Stomach (tissue), 9 donors: ENCODE results near the gene ANKRD13C. TPM values are rescaled to one million over a fixed set of nuclear protein-coding genes. Genes with fewer than 3 reads are reported as not detected.

Experiments
- DNase-seq, 2 donors: peaks; one replicate each; pipeline versions ENCODE4 v3.0.0 to v3.0.0-alpha.2; 2013 to 2019
- H3K27ac ChIP-seq, 5 donors: fragments of 200-600 bp in 4 of 5; sonication (generic) in 4 of 5; one replicate each; pipeline ENCODE4 v1.5.1; 2013 to 2019; ENCODE audit warnings: mild to moderate bottlenecking in 1 of 5, moderate library complexity in 1 of 5
- H3K27me3 ChIP-seq, 3 donors: fragments of 200-600 bp; sonication (generic); one replicate each; pipeline ENCODE4 v1.5.1; 2017 to 2019; ENCODE audit warnings: mixed run types in 1 of 3
- H3K36me3 ChIP-seq, 4 donors: fragments of 200-600 bp; sonication (generic); 1 replicate in 3 of 4; 2 replicates in 1 of 4; pipeline ENCODE4 v1.5.1; 2016 to 2019
- H3K4me1 ChIP-seq, 4 donors: fragments of 200-600 bp; sonication (generic); one replicate each; pipeline ENCODE4 v1.5.1; 2016 to 2019
- H3K4me3 ChIP-seq, 4 donors: fragments of 200-600 bp; sonication (generic) in 3 of 4; one replicate each; pipeline ENCODE4 v1.5.1; 2016 to 2019; ENCODE audit warnings: mild to moderate bottlenecking in 1 of 4
- H3K9me3 ChIP-seq, 4 donors: fragments of 200-600 bp; sonication (generic); one replicate each; pipeline ENCODE4 v1.5.1; 2016 to 2019
- EP300 ChIP-seq: sonication (generic); formaldehyde crosslinking; IDR thresholded peaks from one replicate; pipeline ENCODE4 v1.6.1; 2017; ENCODE audit warnings: antibody characterized with exemption
- POLR2A ChIP-seq, 4 donors: fragments of 450-650 bp; IDR thresholded peaks; one replicate each; pipeline ENCODE4 v1.6.1; 2016; ENCODE audit warnings: antibody characterized with exemption in 4 of 4, control low read depth in 2 of 4, mild to moderate bottlenecking in 1 of 4, moderate library complexity in 1 of 4
- POLR2AphosphoS5 ChIP-seq, 3 donors: sonication (generic); formaldehyde crosslinking; IDR thresholded peaks; one replicate each; pipeline ENCODE4 v1.6.1; 2016; ENCODE audit warnings: antibody characterized with exemption in 3 of 3
- WGBS, 5 donors: extraction: QIAGEN DNeasy Blood & Tissue Kit in 3 of 5; methylation state at CpG; one replicate each; pipeline versions ENCODE4 v1.1.5 to v1.1.7; 2013 to 2018; 5-methylcytosine and 5-hydroxymethylcytosine counted together
- intact Hi-C: fragments of 100-400 bp; cut with DNase I; formaldehyde crosslinking; loops from one replicate; pipeline ENCODE4 v1.15.1; 2023; ENCODE audit warnings: low total_unique reads
- polyA plus RNA-seq, 3 donors: library from polyadenylated mRNA; stranded (reverse); fragments of 200-250 nt; gene quantifications; one replicate each; pipeline ENCODE4 v1.2.3, GENCODE V29; 2013
- total RNA-seq, 5 donors: library from RNA; depleted of rRNA; stranded (reverse); fragments of >200 nt; gene quantifications; one replicate each; pipeline versions ENCODE4 v1.1.0 to v1.2.3, GENCODE V29; 2014 to 2016
- TF ChIP-seq, protein P1 (sequence below), 7 experiments: fragments of 450-650 bp in 4 of 7; fragments of 200-600 bp in 3 of 7; sonication (generic) in 3 of 7; IDR thresholded peaks; one replicate each; pipeline ENCODE4 v1.5.1; 2016 to 2019; ENCODE audit warnings: antibody characterized with exemption in 7 of 7, control low read depth in 2 of 7, mild to moderate bottlenecking in 1 of 7
- donor health status: healthy with polysubstance abuse.
- donor health status: Bipolar disorder and iron deficiency.
- donor health status: healthy.

ANKRD13C gene
- total and polyA plus RNA-seq, 8 donors, result 6.8 to 135 (median 15.7) TPM

DNA sequence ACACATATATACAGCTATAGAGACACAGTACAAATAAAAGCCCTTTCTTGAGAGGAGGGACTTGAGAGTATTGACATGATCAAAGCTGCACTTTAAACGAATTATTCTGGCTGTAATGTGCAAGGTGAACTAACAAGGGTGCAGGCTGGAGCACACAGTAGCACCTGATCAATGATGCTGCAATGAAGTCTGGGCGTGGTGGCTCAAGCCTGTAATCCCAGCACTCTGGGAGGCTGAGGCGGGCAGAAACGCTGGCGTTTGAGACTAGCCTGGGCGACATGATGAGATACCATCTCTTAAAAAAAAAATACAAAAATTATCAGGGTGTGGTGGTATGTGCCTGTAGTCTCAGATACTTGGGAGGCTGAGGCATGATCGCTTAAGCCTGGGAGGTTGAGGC is 42.5 kb upstream of the ANKRD13C start:
- Histone ChIP-seq H3K27ac (no peak overlapping the region), H3K9me3 (no peaks in the 10 kb centered on the region), H3K27me3 (no peaks in the 10 kb centered on the region), H3K4me3 (no peak overlapping the region), H3K4me1 (no peaks in the 10 kb centered on the region), H3K36me3 (no peaks in the 10 kb centered on the region)
- no peak for DNase-seq
- intact Hi-C loops, result no loop called here
- WGBS, 5 donors, result 46 to 73% (median 59%) methylated on average over 7 of the region's 7 CpGs
- TF ChIP-seq, protein P1, sequence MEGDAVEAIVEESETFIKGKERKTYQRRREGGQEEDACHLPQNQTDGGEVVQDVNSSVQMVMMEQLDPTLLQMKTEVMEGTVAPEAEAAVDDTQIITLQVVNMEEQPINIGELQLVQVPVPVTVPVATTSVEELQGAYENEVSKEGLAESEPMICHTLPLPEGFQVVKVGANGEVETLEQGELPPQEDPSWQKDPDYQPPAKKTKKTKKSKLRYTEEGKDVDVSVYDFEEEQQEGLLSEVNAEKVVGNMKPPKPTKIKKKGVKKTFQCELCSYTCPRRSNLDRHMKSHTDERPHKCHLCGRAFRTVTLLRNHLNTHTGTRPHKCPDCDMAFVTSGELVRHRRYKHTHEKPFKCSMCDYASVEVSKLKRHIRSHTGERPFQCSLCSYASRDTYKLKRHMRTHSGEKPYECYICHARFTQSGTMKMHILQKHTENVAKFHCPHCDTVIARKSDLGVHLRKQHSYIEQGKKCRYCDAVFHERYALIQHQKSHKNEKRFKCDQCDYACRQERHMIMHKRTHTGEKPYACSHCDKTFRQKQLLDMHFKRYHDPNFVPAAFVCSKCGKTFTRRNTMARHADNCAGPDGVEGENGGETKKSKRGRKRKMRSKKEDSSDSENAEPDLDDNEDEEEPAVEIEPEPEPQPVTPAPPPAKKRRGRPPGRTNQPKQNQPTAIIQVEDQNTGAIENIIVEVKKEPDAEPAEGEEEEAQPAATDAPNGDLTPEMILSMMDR (IDR thresholded peaks at IDR 0.05), result no peak
- no peak for TF ChIP-seq EP300
- no peak for TF ChIP-seq POLR2AphosphoS5 (IDR thresholded peaks at IDR 0.05)
- no peak for TF ChIP-seq POLR2A (IDR thresholded peaks at IDR 0.05)

DNA sequence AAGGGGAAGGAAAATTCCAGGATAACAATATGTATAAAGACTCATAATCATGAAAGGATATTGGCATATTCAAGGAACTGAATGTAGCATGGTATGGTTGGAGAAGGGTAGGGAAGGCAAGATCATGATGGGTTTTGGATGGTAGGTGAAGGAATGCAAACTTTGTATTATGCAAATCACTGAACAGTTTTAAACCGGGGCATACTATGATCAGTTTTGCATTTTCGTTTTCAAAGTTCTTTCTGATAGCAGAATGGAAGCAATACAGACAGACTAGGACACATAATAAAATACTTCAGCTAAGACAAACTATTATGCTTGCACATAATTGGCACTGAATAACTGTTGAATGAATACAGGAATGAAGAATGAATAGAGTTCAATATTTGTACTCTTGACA is 42.1 kb upstream of the ANKRD13C start:
- TF ChIP-seq, protein P1 (IDR thresholded peaks at IDR 0.05), result no peak
- TF ChIP-seq EP300, result no peak
- TF ChIP-seq POLR2A (IDR thresholded peaks at IDR 0.05), result no peak
- no peak for TF ChIP-seq POLR2AphosphoS5 (IDR thresholded peaks at IDR 0.05)
- WGBS, 5 donors, result 31 to 50% (median 36%) methylated on average over 2 of the region's 2 CpGs
- no peaks in the 10 kb centered on the region for H3K27me3 ChIP-seq
- H3K27ac ChIP-seq, result no peak overlapping the region
- H3K9me3 ChIP-seq, result no peaks in the 10 kb centered on the region
- no peaks in the 10 kb centered on the region for H3K36me3 ChIP-seq
- no peaks in the 10 kb centered on the region for H3K4me1 ChIP-seq
- intact Hi-C loops, result no loop called here
- no peak overlapping the region for H3K4me3 ChIP-seq
- DNase-seq, result no peak

DNA sequence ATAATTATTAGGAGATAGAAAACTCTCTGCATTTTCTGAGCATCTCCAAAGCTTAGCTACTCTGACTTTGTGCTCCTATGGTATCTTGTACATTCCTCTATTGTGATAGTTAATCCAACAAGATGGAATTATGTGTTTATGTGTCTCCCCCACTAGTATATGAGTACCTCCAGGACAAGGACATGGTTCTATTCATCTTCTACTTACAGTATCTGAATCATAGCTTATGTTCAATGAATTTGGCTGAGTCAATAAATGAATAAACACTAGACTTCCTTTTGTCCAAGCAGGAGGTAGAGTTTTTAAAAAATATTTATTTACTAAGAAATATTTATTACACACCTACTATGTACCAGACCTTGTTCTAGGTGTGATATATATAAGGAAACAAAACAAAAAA is 38.1 kb upstream of the ANKRD13C start:
- TF ChIP-seq EP300 (no peak), POLR2A (IDR thresholded peaks at IDR 0.05) (no peak), POLR2AphosphoS5 (IDR thresholded peaks at IDR 0.05) (no peak)
- TF ChIP-seq, protein P1 (IDR thresholded peaks at IDR 0.05), result no peak
- H3K27me3 ChIP-seq, result no peaks in the 10 kb centered on the region
- no peaks in the 10 kb centered on the region for H3K9me3 ChIP-seq
- DNase-seq, result no peak
- H3K27ac ChIP-seq, result no peak overlapping the region
- intact Hi-C loops, result no loop called here
- H3K4me1 ChIP-seq, result no peaks in the 10 kb centered on the region
- no peaks in the 10 kb centered on the region for H3K36me3 ChIP-seq
- H3K4me3 ChIP-seq, result no peak overlapping the region

DNA sequence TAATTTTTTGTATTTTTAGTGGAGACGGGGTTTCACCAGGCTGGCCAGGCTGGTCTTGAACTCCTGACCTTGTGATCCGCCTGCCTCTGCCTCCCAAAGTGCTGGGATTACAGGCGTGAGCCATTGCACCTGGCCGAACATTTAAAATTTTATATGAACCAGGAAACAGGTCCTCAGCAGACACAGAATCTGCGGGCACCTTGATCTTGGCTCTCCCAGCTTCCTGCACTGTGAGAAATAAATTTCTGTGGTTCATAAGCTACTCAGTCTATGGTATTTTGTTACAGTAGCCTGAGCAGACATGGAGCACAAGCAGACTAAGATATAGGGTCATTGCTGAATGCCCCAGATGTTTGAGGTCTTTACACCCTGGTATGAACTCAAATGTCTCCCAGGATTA is 33.0 kb upstream of the ANKRD13C start:
- Histone ChIP-seq H3K36me3 (no peaks in the 10 kb centered on the region), H3K27me3 (no peaks in the 10 kb centered on the region), H3K9me3 (no peaks in the 10 kb centered on the region), H3K4me3 (no peak overlapping the region), H3K27ac (no peak overlapping the region), H3K4me1 (no peaks in the 10 kb centered on the region)
- intact Hi-C loops, result no loop called here
- DNase-seq, result no peak
- TF ChIP-seq POLR2A (IDR thresholded peaks at IDR 0.05), result no peak
- no peak for TF ChIP-seq EP300
- no peak for TF ChIP-seq POLR2AphosphoS5 (IDR thresholded peaks at IDR 0.05)
- TF ChIP-seq, protein P1 (IDR thresholded peaks at IDR 0.05), result no peak
- 79 to 95% (median 90%) methylated on average over 5 of the region's 5 CpGs for WGBS, 5 donors
